ENCODE data around the gene TNFRSF8. TPM values are rescaled to one million over a fixed set of nuclear protein-coding genes. Genes with fewer than 3 reads are reported as not detected.

Gene TNFRSF8
- total and polyA plus RNA-seq, 9 of the 15 experiments (the other 6 are each of a cell fraction or from before 2014, with no cell fraction given) = 3.5 to 38.4 (median 17.1) TPM

GRCh38 chr1:12173041-12173509 is 110.0 kb downstream of the TNFRSF8 start (continued):
- TF ChIP-seq MGA (IDR thresholded peaks at IDR 0.05) = no peak
- no peak for TF ChIP-seq SREBF2 (CRISPR knock-in tag; IDR thresholded peaks at IDR 0.05)
- TF ChIP-seq, protein P1, sequence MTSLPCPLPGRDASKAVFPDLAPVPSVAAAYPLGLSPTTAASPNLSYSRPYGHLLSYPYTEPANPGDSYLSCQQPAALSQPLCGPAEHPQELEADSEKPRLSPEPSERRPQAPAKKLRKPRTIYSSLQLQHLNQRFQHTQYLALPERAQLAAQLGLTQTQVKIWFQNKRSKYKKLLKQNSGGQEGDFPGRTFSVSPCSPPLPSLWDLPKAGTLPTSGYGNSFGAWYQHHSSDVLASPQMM (CRISPR knock-in tag; IDR thresholded peaks at IDR 0.05) = no peak
- no peak for TF ChIP-seq HEY1 (CRISPR knock-in tag; IDR thresholded peaks at IDR 0.05; ENCODE audit: borderline replicate concordance)
- no peak for TF ChIP-seq ZNF146 (CRISPR knock-in tag; IDR thresholded peaks at IDR 0.05; ENCODE audit: unreplicated experiment)
- no peak for TF ChIP-seq GABPB1 (CRISPR knock-in tag; IDR thresholded peaks at IDR 0.05)
- no peak for TF ChIP-seq ATF1 (CRISPR knock-in tag; IDR thresholded peaks at IDR 0.05)
- TF ChIP-seq ATF1 (tag; IDR thresholded peaks at IDR 0.05) = no peak
- no peak for TF ChIP-seq HLTF (IDR thresholded peaks at IDR 0.05)
- TF ChIP-seq GATAD2B (IDR thresholded peaks at IDR 0.05; ENCODE audit: borderline replicate concordance) = no peak
- TF ChIP-seq SETDB1 (IDR thresholded peaks at IDR 0.05; ENCODE audit: low read length) = no peak
- no peak for TF ChIP-seq POLR2AphosphoS5 (IDR thresholded peaks at IDR 0.05; ENCODE audit: control insufficient read depth, insufficient read depth, low read depth, low read length)
- TF ChIP-seq BRD4 (IDR thresholded peaks at IDR 0.05) = no peak
